Kidney epithelial cell (primary cell): ENCODE measurements around the gene SPOCD1. TPM values are rescaled to one million over a fixed set of nuclear protein-coding genes. Genes with fewer than 3 reads are reported as not detected.

Experiments used
- DNase-seq: peaks from one replicate; pipeline ENCODE4 v3.0.0-alpha.2; 2010; ENCODE audit warnings: low read depth
- H3K27me3 ChIP-seq: 2 replicates; pipeline ENCODE4 v1.6.0; 2011; ENCODE audit warnings: low read length; ENCODE audit not compliant: control insufficient read depth, insufficient read depth
- H3K36me3 ChIP-seq: 2 replicates; pipeline ENCODE4 v1.5.1; 2011; ENCODE audit warnings: low read length; ENCODE audit not compliant: control insufficient read depth, insufficient read depth
- H3K4me3 ChIP-seq: 2 replicates; pipeline ENCODE4 v1.5.1; 2011; ENCODE audit warnings: low read depth, mild to moderate bottlenecking, control low read depth, low read length
- total RNA-seq: library from RNA; depleted of rRNA; stranded (reverse); fragments of >200 nt; gene quantifications from 2 replicates; pipeline ENCODE4 v1.2.3, GENCODE V29; 2015
- TF ChIP-seq, protein P1 (sequence below): IDR thresholded peaks from 2 replicates; pipeline ENCODE4 v1.5.1; 2011; ENCODE audit warnings: mild to moderate bottlenecking, moderate library complexity, low read length, control low read depth, inconsistent platforms; ENCODE audit not compliant: insufficient read depth, poor library complexity, severe bottlenecking

SPOCD1 gene
- total RNA-seq, 1 donor from 2014 or later: 31.8 TPM

DNA sequence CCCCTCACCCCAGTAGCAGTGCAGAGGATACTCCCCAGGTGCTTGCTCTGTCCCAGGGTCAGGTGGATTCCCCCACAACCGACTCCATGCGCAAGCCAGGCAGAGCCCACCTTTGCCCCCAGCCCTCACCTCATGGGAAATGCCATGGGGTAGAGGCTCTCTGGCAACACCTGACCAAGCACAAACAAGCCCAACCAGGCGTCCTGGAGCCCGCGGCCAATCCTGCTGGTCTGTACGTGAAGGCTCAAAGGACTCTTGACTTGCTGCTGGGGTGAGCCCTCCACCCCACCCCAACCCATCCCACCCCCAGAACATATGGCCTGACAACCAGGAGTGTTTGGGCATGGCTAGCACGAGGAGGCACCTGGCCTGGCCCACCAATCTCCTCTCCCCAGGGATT is 53.5 kb downstream of the SPOCD1 start:
- Histone ChIP-seq H3K27me3 (peaks cover 8% of the 10 kb centered on the region), H3K4me3 (no peak overlapping the region), H3K36me3 (no peaks in the 10 kb centered on the region)
- DNase-seq: no peak
- TF ChIP-seq, protein P1, sequence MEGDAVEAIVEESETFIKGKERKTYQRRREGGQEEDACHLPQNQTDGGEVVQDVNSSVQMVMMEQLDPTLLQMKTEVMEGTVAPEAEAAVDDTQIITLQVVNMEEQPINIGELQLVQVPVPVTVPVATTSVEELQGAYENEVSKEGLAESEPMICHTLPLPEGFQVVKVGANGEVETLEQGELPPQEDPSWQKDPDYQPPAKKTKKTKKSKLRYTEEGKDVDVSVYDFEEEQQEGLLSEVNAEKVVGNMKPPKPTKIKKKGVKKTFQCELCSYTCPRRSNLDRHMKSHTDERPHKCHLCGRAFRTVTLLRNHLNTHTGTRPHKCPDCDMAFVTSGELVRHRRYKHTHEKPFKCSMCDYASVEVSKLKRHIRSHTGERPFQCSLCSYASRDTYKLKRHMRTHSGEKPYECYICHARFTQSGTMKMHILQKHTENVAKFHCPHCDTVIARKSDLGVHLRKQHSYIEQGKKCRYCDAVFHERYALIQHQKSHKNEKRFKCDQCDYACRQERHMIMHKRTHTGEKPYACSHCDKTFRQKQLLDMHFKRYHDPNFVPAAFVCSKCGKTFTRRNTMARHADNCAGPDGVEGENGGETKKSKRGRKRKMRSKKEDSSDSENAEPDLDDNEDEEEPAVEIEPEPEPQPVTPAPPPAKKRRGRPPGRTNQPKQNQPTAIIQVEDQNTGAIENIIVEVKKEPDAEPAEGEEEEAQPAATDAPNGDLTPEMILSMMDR: no peak

DNA sequence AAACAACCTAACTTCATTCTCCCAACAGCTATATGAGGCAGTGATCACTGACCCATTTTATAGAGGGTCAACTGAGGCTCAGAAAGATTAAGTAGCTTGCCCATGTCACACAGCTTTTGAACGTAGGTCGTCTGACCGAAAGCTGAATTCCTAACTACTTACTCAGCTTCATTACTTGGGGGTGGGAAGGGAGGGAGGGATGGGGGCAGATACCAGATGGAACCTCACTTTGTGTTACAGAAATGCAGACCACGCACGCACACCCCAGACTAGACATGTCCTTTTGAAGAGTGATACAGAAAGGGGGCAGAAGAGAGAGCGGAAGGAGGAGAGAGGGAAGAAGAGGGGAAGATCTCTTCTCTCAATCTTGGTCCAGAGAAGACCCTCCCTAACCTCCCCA is 53.9 kb downstream of the SPOCD1 start:
- TF ChIP-seq, protein P1: no peak
- no peak overlapping the region for H3K4me3 ChIP-seq
- H3K27me3 ChIP-seq: peaks cover 8% of the 10 kb centered on the region
- peak; percentile 52 for DNase-seq
- no peaks in the 10 kb centered on the region for H3K36me3 ChIP-seq

GRCh38 chr1:31760471-31761470 is 55.1 kb downstream of the SPOCD1 start:
- TF ChIP-seq, protein P1: no peak
- H3K4me3 ChIP-seq: peak overlapping the region; percentile 53
- H3K27me3 ChIP-seq: peaks cover 8% of the 10 kb centered on the region
- DNase-seq: peak; percentile 47
- no peaks in the 10 kb centered on the region for H3K36me3 ChIP-seq

GRCh38 chr1:31759298-31760023 is 56.4 kb downstream of the SPOCD1 start:
- no peak for DNase-seq
- no peaks in the 10 kb centered on the region for H3K36me3 ChIP-seq
- no peak overlapping the region for H3K4me3 ChIP-seq
- peaks cover 6% of the 10 kb centered on the region for H3K27me3 ChIP-seq
- TF ChIP-seq, protein P1: no peak

- TF ChIP-seq, protein P1: no peak
- Histone ChIP-seq H3K4me3 (no peak overlapping the region), H3K36me3 (no peaks in the 10 kb centered on the region), H3K27me3 (peaks cover 6% of the 10 kb centered on the region)
- no peak for DNase-seq
Observed at GRCh38 chr1:31758823-31759222, 57.0 kb downstream of the SPOCD1 start.
